Stimulated activated CD8-positive, alpha-beta memory T cell treated with anti-CD3 and anti-CD28 coated beads, Interleukin-4, amount 100 ng/mL, for 4 hours (primary cell): ENCODE data around the gene TPRKB.
"Not testable (repeated sequence)": the region's sequence is repeated elsewhere in the genome, so short reads cannot be mapped to it uniquely, and the experiment has no call there.

Source experiments
- DNase-seq, 2 donors: peaks; one replicate each; pipeline ENCODE4 v3.0.0-alpha.2; 2020; ENCODE audit warnings: low read depth in 2 of 2, low spot score in 1 of 2

TPRKB gene

DNA sequence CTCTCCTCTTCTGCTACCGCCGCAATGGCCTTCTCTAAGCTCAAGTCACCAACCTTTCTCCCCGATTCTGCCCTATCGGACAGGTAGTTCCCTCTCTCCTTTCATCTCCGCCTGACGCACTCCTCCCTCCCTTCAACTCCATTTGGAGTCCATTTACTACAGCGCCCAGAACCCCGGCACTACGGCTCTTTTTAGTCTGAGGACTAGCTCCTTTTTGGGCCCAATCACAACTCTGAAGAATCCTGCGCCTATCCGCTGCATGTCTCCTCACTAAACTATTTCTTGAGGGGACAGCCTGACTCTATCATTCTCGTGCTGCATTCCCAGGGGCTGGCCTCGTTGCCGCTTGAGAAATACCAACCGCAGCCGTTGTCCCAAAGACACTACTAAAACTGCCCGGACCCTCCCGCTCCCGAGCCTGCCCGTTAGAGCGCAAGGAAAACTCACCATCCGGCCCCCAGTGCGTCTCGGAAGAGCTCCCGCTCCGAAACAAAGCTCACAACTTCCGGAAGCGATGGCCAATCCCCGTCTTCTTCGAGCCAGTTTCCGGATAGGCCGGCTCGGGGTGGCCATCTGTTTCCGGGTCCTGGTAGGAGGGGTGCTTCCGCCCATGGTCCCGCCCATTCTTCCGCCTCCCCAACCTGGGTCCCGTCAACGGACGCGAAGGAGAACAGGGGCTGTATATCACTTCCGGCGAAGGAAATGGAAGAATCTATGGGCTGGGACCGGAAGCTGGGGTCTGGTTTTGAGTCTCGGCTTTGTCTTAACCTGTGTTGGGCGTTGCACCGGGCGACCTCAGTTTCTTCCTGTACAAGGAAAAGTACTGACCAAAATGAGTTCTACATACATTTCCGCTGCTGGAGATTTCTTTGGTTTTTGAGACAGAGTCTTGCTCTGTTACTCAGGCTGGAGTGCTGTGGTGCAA, at the start of gene TPRKB:
Gene TPRKB, minus strand, starts transcription at position 491 of the 925 bp plus-strand sequence. CDS start 2,776 bp downstream, outside the sequence.
- DNase-seq: peak; percentile 85 to 93

DNA sequence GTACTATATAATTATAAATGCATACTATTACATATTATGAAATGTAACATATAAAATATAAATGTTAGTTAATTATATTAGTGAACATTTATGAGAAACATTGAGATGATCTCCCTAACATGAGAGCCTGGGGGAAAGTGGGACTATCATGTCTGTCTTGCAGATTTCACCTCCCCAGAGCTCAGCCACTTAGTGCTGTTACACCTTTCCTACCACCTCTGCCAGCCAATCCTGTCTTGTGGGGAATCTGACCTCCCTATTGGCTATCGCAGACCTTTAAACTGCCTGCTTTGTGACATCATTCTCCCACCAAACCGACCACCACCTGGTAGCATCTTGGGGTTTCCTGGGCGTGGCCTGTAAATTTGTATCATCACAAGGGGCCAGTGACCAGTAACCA, 46.7 kb upstream of the TPRKB start, which contains the start of gene C2orf78:
Gene C2orf78, plus strand, starts transcription at position 301 of the 400 bp plus-strand sequence. CDS start 127 bp downstream, outside the sequence.
- not testable (repeated sequence) for DNase-seq

- not testable (repeated sequence) for DNase-seq
Measured at GRCh38 chr2:73783402-73783801, 46.3 kb upstream of the TPRKB start.

- no peak for DNase-seq
Measured at GRCh38 chr2:73780237-73780582, 43.1 kb upstream of the TPRKB start.

DNA sequence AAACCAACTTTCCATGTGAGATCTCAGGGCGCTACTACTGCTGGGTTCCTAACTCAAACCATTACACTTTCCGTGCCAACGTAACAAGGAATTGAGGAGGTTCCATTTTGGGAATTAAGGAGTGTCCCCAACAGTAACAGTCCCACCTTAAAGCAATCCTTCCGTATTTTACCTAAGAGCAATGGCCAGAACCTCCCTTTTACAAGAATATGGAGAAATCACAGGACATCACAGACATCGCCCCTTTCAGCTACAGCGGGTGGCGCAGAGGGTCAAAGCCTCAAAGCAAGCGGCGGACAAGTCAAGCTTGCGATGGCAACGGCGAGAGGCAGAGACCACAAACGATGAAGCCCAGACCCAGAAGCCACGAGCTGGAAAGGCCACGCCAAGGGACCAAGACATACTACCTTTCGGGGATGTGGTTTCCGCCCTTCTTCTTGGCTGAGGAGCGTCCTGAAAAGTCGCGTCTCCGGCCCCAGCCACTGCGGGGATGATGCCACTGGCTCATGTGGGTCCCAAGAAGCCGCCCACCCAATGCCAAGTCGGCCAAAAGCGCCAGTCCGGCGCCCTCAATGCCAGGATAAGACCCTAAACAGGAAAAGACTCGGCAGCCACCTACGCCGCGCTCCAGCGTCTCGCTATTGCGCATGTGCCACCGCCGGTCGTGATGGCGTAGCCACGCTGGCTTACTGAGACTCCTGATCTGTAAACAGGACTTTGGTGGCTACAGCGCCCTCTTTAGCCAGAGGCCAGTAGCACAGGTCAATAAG, 42.5 kb upstream of the TPRKB start, which contains the start of gene DUSP11:
Gene DUSP11, minus strand, starts transcription at position 637 of the 770 bp plus-strand sequence. Its CDS starts 129 bp downstream, at position 508.
- peak; percentile 90 to 97 for DNase-seq

DNA sequence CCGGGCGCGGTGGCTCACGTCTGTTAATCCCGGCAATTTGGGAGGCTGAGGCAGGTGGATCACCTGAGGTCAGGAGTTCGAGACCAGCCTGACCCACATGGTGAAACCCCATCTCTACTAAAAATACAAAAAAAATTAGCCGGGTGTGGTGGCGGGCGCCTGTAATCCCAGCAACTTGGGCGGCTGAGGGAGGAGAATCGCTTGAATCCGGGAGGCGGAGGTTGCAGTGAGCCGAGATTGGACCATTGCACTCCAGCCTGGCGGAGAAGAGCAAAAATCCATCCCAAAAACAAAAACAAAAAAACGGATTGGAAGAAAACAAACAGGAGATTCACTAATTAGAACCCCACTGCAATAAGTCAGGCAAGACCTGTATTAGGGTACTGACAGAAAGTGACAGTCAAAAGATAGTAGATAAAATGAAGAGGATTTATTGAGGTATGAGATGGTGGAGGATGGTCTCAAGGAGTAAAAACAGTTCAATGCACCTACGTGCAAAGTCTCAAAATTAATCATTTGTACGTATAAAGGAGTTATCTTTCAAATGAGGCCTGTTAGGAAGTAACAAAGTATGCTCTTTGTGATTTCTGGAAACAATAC, 41.8 kb upstream of the TPRKB start:
- DNase-seq: not testable (repeated sequence)

DNA sequence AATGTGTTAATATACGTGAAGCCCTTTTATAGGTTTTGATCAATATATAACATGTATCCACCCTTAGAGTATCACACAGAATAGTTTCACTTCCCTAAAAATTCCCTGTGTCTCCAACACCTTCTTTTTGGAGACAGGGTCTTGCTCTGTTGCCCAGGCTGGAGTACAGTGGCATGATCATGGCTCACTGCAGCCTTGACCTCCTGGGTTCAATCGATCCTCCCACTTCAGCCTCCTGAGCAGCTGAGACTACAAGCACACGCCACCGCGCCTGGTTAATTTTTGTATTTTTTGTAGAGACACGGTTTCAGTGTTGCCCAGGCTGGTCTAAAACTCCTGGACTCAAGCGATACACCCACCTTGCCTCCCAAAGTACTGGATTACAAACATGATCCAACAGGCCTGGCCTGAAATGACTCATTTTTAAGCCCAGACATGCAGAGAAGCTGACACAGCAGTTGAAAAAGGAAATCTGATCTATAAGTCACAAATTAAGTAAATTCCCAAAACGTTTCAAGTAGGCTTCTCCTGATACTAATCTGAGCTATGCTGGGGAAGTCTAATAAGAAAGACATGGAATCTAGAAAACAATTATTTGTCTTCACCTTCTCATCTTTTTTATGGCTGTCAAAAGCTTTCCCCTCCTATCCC, 39.8 kb upstream of the TPRKB start:
- no peak for DNase-seq

GRCh38 chr2:73776381-73776780, 39.2 kb upstream of the TPRKB start:
- DNase-seq: no peak

DNA sequence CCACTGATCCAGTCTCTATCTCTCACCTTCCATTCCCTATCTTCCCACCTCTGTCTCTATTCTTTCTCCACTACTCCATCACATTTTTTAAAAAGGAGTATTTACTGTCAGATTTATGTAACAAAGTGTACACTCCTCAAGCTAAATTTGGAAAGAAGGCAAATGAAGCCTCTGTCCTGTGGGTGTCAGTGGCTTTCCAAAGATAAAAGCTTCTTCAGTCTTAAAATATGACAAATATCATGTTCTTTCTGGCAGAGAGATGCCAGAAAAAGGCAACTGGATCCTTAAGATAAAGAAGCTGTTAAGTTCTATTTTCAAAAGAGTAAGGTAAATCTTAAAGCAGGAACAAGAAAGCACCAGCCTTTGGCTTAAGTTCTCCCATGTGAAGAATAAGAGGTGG, 35.7 kb upstream of the TPRKB start:
- no peak for DNase-seq

GRCh38 chr2:73770725-73771124, 33.6 kb upstream of the TPRKB start:
- no peak for DNase-seq

- DNase-seq: no peak
Measured at GRCh38 chr2:73766994-73767393, 29.8 kb upstream of the TPRKB start.

GRCh38 chr2:73766349-73766748, 29.2 kb upstream of the TPRKB start:
- DNase-seq: no peak

DNA sequence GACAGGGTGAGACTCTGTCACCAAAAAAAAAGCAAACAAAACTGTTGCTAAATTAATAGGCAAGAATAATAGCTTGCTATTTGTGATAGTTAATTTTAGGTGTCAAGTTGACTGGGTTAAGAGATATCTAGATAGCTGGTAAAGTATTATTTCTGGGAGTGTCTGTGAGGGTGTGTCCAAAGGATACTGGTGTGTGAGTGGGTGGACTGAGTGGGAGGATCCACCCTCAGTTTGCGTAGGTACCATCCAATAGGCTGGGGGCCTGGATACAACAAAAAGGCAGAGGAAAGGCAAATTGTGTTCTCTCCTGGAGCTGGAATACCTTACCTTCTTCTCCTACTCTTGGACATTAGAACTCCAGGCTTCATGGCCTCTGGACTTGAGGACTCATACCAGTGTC, 27.8 kb upstream of the TPRKB start:
- no peak for DNase-seq

GRCh38 chr2:73762571-73762970, 25.4 kb upstream of the TPRKB start:
- DNase-seq: no peak

- no peak for DNase-seq
Measured at GRCh38 chr2:73759904-73760303, 22.8 kb upstream of the TPRKB start.

GRCh38 chr2:73759285-73759764, 22.2 kb upstream of the TPRKB start:
- DNase-seq: no peak

GRCh38 chr2:73754332-73754731, 17.2 kb upstream of the TPRKB start:
- not testable (repeated sequence) for DNase-seq

DNA sequence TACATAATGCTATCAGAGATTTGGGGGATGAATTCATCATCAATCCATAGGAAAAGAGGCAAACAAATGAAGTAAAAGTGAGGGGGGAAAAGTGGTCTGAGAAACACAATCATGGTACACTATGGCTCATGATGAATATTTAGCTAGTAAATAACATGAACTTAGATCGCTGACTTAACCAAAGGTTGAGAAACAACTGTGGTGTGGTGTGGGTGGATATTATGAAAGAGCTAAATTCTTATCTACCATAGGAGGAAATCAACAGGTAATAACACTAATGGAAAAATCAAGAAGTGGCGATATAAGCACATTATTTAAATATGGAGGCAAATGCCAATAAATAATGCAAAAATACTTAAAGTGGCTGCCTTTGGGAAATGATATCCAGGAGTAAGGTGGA, 12.2 kb upstream of the TPRKB start:
- no peak for DNase-seq

DNA sequence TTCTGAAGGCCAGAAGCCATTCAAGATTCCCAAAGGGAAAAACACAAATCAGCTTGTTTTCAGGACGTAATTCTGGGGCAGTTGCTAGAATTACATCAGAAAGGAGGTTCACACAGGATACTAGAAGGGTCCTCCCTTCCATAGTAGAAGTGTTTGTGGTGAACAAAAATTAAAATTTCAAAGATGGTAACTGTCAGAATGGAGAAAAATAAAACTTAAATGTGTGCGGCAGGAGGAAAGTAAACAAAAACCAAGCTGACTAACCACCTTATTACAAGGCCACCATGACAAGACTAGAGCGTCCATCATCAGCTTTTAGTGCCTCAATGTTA, 9.7 kb upstream of the TPRKB start:
- DNase-seq: no peak

GRCh38 chr2:73746015-73746876, 9.1 kb upstream of the TPRKB start:
- no peak for DNase-seq
